HFF-Myc (cell line): Measurements from ENCODE around the gene VNN1.

Experiments
- DNase-seq: peaks from one replicate; pipeline ENCODE4 v3.0.0-alpha.2; 2011; ENCODE audit warnings: low read depth; ENCODE audit errors: extremely low read depth
- H3K4me3 ChIP-seq: replicated peaks from 2 replicates; pipeline ENCODE4 v1.5.1; 2011; ENCODE audit warnings: low read depth, mild to moderate bottlenecking, control low read depth, low read length
- CTCF ChIP-seq: IDR thresholded peaks from 2 replicates; pipeline ENCODE4 v1.5.1; 2012; ENCODE audit warnings: mild to moderate bottlenecking, low read depth, low read length, control low read depth; ENCODE audit errors: missing control alignments

VNN1 gene

GRCh38 chr6:132695773-132696172 lies 18.1 kb downstream of the VNN1 start:
- no peak overlapping the region for H3K4me3 ChIP-seq
- no peak for TF ChIP-seq CTCF
- no peak for DNase-seq

GRCh38 chr6:132693478-132693877 lies 20.4 kb downstream of the VNN1 start:
- TF ChIP-seq CTCF, result no peak
- no peak for DNase-seq

GRCh38 chr6:132690678-132691077 lies 23.2 kb downstream of the VNN1 start:
- no peak for DNase-seq
- H3K4me3 ChIP-seq, result no peak overlapping the region
- TF ChIP-seq CTCF, result no peak

More at GRCh38 chr6:132693478-132693877, 20.4 kb downstream of the VNN1 start:
- no peak overlapping the region for H3K4me3 ChIP-seq

- no peak for TF ChIP-seq CTCF
- H3K4me3 ChIP-seq, result no peak overlapping the region
- DNase-seq, result no peak
Measured at GRCh38 chr6:132687306-132687705, 26.5 kb downstream of the VNN1 start.

- no peak overlapping the region for H3K4me3 ChIP-seq
- no peak for DNase-seq
- TF ChIP-seq CTCF, result no peak
Measured at GRCh38 chr6:132686531-132686930, 27.3 kb downstream of the VNN1 start.

GRCh38 chr6:132685009-132685408 lies 28.8 kb downstream of the VNN1 start:
- DNase-seq, result no peak
- TF ChIP-seq CTCF, result no peak
- no peak overlapping the region for H3K4me3 ChIP-seq

- no peak for TF ChIP-seq CTCF
- no peak overlapping the region for H3K4me3 ChIP-seq
- DNase-seq, result no peak
Measured at GRCh38 chr6:132684272-132684671, 29.6 kb downstream of the VNN1 start.
